HepG2 (cell line): ENCODE results near the gene AHCY. TPM values are rescaled to one million over a fixed set of nuclear protein-coding genes. Genes with fewer than 3 reads are reported as not detected.

Experiments
- DPF2 ChIP-seq: sonication (generic); formaldehyde crosslinking; IDR thresholded peaks from 2 replicates; pipeline ENCODE4 v1.4.0; 2020; ENCODE audit warnings: mild to moderate bottlenecking, low read depth, missing genetic modification reagents, borderline replicate concordance
- HMG20A ChIP-seq: IDR thresholded peaks from 2 replicates; pipeline ENCODE4 v1.6.1; 2016; ENCODE audit warnings: borderline replicate concordance
- HNRNPLL ChIP-seq: fragments of 200-400 bp; formaldehyde crosslinking; IDR thresholded peaks from 2 replicates; pipeline ENCODE4 v1.6.1; 2017; ENCODE audit warnings: mild to moderate bottlenecking, low read depth, low read length; ENCODE audit not compliant: poor library complexity, severe bottlenecking
- MYNN ChIP-seq: sonication (generic); formaldehyde crosslinking; IDR thresholded peaks from 2 replicates; pipeline ENCODE4 v1.4.0; 2020; ENCODE audit warnings: mild to moderate bottlenecking, low read depth, missing genetic modification reagents
- RELA ChIP-seq: sonication (generic); formaldehyde crosslinking; IDR thresholded peaks from 2 replicates; pipeline ENCODE4 v1.4.0; 2020; ENCODE audit warnings: missing genetic modification reagents
- SMC3 ChIP-seq: IDR thresholded peaks from 2 replicates; pipeline ENCODE4 v1.6.1; 2011; ENCODE audit warnings: low read length, improper control_type of control experiment
- THAP11 ChIP-seq: IDR thresholded peaks from 2 replicates; pipeline ENCODE4 v1.6.1; 2016; ENCODE audit warnings: missing biosample characterization, missing genetic modification reagents
- ZNF235 ChIP-seq: sonication (generic); formaldehyde crosslinking; IDR thresholded peaks from 2 replicates; pipeline ENCODE4 v1.8.1; 2023; ENCODE audit warnings: mild to moderate bottlenecking, missing genetic modification reagents, borderline replicate concordance
- ZNF775 ChIP-seq: sonication (generic); formaldehyde crosslinking; IDR thresholded peaks from 2 replicates; pipeline ENCODE4 v1.4.0; 2020; ENCODE audit warnings: missing genetic modification reagents, mild to moderate bottlenecking, moderate library complexity, borderline replicate concordance
- polyA plus RNA-seq, 8 experiments: library from polyadenylated mRNA; depleted of rRNA in 3 of 8; stranded (reverse) in 7 of 8; unstranded in 1 of 8; fragments of >200 nt; fragmentation: Illumina TruSeq in 4 of 8; extraction: Trizol in 4 of 8; gene quantifications; 2 replicates each; pipeline versions ENCODE4 v1.2.1 to v1.2.3, GENCODE V29; 2011 to 2016; ENCODE audit warnings: low read depth in 4 of 8, missing spikeins in 1 of 8, mixed read lengths in 1 of 8; ENCODE audit not compliant: insufficient read depth in 1 of 8
- total RNA-seq, 5 experiments: library from RNA; depleted of rRNA; stranded (reverse); fragments of >200 nt; fragmentation: Illumina TruSeq; extraction: Trizol; gene quantifications; 2 replicates each; pipeline ENCODE4 v1.2.3, GENCODE V29; 2016; ENCODE audit warnings: low read depth in 1 of 5
- TF ChIP-seq, protein P1 (sequence below): sonication (generic); formaldehyde crosslinking; conservative IDR thresholded peaks from 2 replicates; pipeline ENCODE4 v1.8.0; 2022; ENCODE audit warnings: low read depth, missing genetic modification reagents
- TF ChIP-seq, protein P2 (sequence below): conservative IDR thresholded peaks from 2 replicates; pipeline ENCODE4 v1.6.1; 2018; ENCODE audit warnings: missing genetic modification reagents
- TF ChIP-seq, protein P3 (sequence below): IDR thresholded peaks from 2 replicates; pipeline ENCODE4 v1.6.1; 2016; ENCODE audit warnings: mild to moderate bottlenecking
- TF ChIP-seq, protein P4 (sequence below): sonication (generic); formaldehyde crosslinking; IDR thresholded peaks from 2 replicates; pipeline ENCODE4 v1.5.0; 2020; ENCODE audit warnings: mild to moderate bottlenecking, missing genetic modification reagents, borderline replicate concordance

The AHCY gene
- total and polyA plus RNA-seq, 2 of the 13 experiments (the other 11 are each of a cell fraction or from before 2014, with no cell fraction given), result 407 to 419 TPM

DNA sequence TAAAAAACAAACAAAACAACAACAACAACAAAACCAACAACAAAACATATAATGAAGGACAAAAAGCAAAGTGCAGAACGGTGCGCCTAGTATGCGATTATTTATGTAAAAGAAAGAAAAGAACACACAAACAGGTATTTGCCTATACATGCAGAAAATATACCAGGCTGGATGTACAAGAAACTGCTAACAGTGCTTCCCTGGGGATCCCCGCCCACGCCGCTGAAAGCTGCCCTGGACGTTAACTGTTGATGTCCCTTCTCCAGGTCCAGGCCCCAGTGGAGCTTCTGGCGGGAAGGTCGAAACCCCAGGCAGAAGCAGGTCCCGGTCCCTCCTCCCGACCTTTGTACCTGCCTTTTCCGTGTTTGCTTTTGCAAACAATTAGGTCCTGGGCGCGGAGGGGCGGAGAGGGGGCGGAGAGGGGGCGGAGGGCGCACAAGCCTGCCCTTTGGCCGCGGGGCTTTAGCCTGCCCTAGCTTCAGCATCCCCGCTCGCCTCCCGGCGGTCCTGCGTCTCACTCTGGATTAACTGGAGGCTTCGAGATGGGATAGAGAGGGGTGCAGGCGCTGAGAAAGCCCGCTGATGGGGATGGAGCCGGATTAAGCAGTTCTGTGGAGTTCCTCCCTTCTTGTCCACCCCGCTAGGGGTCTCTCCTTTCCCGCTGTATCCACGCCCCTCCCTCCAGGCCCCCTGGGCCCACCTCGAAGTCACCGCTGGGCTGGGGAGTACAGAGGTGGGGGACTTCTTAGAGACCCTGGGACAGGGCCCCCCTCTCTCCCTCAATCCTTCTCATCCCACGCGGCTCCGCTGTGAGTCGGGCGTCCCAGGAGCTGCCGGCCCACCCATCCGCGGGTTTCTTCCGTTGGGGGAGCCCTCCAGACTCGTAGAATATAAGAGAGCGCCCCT, 8.2 kb upstream of the AHCY start (continued):
- TF ChIP-seq, protein P1, sequence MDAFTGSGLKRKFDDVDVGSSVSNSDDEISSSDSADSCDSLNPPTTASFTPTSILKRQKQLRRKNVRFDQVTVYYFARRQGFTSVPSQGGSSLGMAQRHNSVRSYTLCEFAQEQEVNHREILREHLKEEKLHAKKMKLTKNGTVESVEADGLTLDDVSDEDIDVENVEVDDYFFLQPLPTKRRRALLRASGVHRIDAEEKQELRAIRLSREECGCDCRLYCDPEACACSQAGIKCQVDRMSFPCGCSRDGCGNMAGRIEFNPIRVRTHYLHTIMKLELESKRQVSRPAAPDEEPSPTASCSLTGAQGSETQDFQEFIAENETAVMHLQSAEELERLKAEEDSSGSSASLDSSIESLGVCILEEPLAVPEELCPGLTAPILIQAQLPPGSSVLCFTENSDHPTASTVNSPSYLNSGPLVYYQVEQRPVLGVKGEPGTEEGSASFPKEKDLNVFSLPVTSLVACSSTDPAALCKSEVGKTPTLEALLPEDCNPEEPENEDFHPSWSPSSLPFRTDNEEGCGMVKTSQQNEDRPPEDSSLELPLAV (CRISPR knock-in tag), result no peak
- peak; percentile 92 for TF ChIP-seq HMG20A (CRISPR knock-in tag)
- 0 out of 2 replicates have a peak, but pooled peaks have one; percentile 11 for TF ChIP-seq MYNN (CRISPR knock-in tag)
- TF ChIP-seq SMC3, result no peak
- TF ChIP-seq, protein P2, sequence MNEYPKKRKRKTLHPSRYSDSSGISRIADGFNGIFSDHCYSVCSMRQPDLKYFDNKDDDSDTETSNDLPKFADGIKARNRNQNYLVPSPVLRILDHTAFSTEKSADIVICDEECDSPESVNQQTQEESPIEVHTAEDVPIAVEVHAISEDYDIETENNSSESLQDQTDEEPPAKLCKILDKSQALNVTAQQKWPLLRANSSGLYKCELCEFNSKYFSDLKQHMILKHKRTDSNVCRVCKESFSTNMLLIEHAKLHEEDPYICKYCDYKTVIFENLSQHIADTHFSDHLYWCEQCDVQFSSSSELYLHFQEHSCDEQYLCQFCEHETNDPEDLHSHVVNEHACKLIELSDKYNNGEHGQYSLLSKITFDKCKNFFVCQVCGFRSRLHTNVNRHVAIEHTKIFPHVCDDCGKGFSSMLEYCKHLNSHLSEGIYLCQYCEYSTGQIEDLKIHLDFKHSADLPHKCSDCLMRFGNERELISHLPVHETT (CRISPR knock-in tag), result no peak; the same call in 1 of the 2 replicates
- no peak; the same call in 1 of the 2 replicates for TF ChIP-seq RELA
- TF ChIP-seq HNRNPLL, result peak; percentile 40
- peak; percentile 99 for TF ChIP-seq DPF2
- TF ChIP-seq THAP11, result peak; percentile 89
- no peak for TF ChIP-seq ZNF235 (CRISPR knock-in tag)
- TF ChIP-seq, protein P3, sequence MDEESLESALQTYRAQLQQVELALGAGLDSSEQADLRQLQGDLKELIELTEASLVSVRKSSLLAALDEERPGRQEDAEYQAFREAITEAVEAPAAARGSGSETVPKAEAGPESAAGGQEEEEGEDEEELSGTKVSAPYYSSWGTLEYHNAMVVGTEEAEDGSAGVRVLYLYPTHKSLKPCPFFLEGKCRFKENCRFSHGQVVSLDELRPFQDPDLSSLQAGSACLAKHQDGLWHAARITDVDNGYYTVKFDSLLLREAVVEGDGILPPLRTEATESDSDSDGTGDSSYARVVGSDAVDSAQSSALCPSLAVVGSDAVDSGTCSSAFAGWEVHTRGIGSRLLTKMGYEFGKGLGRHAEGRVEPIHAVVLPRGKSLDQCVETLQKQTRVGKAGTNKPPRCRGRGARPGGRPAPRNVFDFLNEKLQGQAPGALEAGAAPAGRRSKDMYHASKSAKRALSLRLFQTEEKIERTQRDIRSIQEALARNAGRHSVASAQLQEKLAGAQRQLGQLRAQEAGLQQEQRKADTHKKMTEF (CRISPR knock-in tag), result peak; percentile 90
- TF ChIP-seq ZNF775 (CRISPR knock-in tag), result 0 out of 2 replicates have a peak, but pooled peaks have one; percentile 9
- TF ChIP-seq, protein P4, sequence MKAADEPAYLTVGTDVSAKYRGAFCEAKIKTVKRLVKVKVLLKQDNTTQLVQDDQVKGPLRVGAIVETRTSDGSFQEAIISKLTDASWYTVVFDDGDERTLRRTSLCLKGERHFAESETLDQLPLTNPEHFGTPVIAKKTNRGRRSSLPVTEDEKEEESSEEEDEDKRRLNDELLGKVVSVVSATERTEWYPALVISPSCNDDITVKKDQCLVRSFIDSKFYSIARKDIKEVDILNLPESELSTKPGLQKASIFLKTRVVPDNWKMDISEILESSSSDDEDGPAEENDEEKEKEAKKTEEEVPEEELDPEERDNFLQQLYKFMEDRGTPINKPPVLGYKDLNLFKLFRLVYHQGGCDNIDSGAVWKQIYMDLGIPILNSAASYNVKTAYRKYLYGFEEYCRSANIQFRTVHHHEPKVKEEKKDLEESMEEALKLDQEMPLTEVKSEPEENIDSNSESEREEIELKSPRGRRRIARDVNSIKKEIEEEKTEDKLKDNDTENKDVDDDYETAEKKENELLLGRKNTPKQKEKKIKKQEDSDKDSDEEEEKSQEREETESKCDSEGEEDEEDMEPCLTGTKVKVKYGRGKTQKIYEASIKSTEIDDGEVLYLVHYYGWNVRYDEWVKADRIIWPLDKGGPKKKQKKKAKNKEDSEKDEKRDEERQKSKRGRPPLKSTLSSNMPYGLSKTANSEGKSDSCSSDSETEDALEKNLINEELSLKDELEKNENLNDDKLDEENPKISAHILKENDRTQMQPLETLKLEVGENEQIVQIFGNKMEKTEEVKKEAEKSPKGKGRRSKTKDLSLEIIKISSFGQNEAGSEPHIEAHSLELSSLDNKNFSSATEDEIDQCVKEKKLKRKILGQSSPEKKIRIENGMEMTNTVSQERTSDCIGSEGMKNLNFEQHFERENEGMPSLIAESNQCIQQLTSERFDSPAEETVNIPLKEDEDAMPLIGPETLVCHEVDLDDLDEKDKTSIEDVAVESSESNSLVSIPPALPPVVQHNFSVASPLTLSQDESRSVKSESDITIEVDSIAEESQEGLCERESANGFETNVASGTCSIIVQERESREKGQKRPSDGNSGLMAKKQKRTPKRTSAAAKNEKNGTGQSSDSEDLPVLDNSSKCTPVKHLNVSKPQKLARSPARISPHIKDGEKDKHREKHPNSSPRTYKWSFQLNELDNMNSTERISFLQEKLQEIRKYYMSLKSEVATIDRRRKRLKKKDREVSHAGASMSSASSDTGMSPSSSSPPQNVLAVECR (CRISPR knock-in tag), result peak; percentile 92
